ENCODE measurements around the gene LMX1A.

Gene LMX1A

DNA sequence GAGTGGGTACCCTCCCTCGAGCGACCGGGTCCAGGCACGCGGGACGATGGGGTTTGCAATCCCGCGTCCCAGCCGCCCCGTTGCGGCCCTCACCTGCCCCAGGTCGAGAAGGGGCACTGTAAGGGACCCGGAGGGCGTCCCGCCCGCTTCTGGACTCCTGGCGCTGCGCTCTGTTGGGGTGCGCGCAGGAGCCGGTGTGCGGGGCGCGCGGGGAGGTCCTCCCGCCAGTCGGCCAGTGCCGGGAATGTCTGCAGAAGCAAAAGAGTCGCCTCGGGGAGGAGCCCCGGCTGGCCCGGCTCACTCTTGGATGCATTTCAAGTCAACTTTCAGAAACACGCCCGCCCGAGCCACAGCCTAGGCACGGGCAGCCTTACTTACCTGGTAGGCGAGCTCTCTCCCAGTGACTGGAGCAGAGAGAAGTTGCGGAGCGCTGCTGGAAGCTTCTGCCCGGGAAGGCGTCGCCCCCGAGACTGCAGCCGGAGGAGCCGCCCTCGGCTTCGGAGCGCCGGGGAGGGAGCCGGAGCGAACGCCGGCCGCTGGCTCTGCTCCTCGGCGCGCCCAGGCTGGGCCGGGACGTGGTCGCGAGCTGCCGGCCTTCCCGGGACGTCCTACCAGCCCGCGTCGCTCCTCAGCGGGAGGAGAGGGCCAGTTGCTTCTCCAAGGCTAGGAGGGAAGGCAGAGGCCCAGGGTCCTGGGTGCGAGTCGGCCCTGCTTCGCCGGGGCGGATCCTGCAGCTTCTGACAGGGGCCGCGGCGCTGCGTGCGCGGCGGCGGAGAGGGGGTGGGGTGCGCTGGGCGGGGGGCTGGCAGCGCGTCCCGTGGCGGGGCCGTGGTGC, at the start of gene LMX1A:
Gene LMX1A (minus strand): TSS at position 739 of the 835 bp plus-strand sequence. CDS start 1,156 bp downstream, outside the sequence.
- DNase-seq, result no peak

- DNase-seq, result no peak
Observed at GRCh38 chr1:165403835-165404482, 47.4 kb upstream of the LMX1A start.

DNA sequence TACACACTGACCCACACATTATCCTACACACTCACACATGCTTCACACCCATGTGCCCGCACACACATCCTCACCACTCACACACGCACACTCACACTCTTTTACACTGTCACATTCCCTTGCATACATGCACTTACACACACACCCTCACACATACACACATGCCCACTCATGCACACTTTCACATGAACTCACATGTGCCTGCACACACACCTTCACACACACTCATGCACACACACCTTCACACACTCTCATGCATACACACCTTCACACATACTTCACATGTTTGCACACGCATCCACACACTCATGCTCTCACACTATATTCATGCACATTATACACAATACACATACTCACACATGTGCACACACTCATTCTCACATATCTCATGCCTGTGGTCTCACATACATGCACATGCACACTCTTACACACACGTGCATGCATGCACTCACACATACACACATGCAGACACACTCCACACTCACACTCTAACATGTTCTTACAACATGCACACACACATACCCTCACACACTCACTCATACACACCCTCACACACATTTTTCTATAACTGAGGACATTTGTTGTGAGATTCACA, 46.1 kb upstream of the LMX1A start:
- DNase-seq, result no peak

DNA sequence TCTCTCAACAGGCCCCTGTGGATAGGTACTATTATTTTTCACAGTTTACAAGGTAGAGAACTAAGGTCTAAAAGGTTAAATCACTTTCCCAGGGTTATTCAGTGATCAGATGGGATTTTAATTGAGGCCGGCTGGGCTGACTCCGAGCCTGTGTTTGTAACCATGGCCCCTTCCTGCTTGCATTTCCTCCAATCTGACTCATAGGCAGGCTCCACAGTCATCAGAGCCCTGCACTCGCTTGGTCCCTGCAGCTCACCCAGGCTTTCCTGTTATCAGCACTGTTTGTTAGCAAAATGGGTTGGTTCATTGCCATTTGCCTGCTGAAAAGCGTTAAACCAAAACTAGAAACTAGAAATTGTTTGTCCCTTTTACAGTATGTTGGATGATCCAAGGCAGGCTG, 41.4 kb upstream of the LMX1A start:
- no peak for DNase-seq

GRCh38 chr1:165395901-165396300, 39.4 kb upstream of the LMX1A start:
- no peak for DNase-seq

DNA sequence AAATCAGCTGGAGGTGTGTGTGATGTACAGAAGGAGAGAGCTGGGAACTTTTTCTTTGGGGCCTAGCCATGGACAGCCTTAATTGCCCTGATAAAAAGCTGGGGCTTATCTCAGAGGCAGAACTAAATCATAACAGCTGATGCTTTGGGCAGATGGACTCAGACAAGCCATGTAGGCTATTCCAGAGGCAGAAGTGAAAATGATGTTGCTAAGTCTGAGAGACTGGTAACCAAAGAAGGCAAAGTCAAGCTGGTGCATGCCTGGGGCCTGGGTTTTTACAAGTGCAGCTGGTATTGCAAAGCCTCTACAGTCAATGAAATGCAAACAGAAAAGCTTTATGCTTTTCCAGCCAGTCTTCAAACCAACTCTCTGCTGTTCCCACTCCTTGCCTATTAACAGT, 39.0 kb upstream of the LMX1A start:
- no peak for DNase-seq

GRCh38 chr1:165392634-165393571, 36.4 kb upstream of the LMX1A start:
- DNase-seq, result peak; percentile 84

DNA sequence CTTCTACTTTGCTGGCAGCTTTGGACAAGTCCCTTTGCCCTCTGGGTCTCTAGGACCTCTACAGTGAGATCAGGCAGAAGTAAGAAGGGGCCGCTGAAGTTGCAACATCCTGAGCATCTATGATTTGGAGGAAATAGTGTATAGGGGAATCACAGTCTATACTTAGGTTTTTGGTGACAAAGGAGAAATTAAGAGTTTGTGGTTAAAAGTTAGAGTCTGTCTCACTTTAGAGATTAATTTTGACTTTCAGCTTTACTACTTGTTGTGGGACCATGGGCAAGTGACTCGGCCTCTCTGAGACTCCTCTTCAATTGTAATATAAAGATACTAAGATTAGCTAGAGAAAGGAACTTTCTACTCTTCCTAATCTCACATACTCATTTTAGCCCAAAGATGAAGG, 33.1 kb upstream of the LMX1A start:
- DNase-seq, result no peak

DNA sequence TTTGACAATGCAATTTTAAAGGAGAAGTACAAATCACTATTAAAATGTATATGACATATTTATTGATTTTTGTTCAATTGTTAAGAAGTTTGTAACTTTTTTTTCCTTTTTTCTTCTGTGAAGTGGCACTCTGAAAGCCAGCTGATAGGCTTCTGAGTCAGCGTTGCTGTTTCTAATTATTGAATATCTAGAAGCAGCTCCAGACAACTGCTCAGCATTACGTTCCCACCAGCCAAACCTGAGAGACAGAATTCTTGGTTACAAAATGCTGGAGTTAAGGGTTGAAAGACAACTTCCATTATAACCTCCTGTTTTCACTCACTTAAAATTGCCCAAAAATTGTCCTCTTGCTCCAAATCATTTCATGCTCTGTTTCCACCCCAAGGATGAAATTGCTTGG, 31.4 kb upstream of the LMX1A start:
- no peak for DNase-seq

DNA sequence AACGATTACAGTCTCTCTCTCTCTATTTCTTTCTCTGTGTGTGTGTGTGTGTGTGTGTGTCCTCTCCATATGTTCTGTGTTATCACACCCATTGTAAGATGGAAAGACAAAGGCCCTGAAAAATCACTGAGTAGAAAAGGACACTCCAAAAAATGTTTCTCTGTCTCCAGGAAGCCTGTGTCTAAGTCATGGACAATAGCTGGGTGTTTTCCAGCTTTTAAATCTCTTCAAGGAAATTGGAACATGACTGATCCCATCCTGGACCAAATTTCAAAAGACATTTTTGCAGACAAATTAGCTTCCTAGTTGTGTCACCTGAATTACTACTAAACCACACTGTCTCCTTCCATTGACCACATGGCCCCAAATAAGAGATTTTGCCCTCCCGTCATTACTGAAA, 31.0 kb upstream of the LMX1A start:
- no peak for DNase-seq

- DNase-seq, result no peak
Observed at GRCh38 chr1:165383599-165384405, 27.3 kb upstream of the LMX1A start.

DNA sequence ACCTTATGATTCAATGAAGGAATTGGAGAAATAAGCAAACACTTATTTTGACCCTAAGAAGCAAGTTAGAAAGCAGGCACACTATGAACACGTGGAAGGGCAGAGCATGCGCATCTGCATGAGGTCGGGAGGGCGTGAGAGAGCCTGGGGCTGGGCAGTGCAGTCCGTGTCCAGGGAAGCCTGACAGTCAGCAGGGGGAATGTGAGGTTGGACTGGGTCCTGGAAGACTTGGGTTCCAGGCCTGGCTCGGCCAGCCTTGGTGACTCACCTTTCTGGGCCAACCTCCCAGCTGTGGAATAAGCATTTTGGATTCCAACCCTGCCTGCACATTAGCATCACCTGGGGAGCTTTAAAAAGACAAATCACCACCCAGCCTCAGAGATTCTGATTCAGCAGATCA, 26.6 kb upstream of the LMX1A start:
- DNase-seq, result no peak

- no peak for DNase-seq
Observed at GRCh38 chr1:165381745-165382505, 25.4 kb upstream of the LMX1A start.

DNA sequence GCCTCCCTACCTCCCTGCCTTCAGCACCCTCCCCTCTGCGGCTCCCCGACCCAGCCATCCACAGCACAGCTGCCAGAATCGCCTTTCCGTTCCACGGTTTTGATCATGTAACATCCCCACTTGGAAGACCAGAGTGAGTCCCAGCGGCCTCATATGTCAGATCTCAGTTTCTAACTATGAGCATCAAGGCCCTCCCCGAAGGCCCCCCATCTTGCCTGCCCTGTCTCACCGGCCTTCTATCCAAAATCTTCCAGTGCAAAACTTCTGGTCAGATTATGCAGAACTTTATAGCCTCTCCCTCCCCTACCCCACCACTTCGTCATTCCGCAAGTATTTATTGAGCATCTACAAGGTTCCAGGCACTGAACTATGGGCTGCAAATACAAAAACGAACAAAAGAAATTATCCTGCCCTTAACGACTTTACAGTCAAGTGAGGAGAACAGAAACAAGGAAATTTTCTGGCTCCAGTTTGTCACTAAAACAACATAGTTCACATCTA, 20.3 kb upstream of the LMX1A start:
- DNase-seq, result no peak

DNA sequence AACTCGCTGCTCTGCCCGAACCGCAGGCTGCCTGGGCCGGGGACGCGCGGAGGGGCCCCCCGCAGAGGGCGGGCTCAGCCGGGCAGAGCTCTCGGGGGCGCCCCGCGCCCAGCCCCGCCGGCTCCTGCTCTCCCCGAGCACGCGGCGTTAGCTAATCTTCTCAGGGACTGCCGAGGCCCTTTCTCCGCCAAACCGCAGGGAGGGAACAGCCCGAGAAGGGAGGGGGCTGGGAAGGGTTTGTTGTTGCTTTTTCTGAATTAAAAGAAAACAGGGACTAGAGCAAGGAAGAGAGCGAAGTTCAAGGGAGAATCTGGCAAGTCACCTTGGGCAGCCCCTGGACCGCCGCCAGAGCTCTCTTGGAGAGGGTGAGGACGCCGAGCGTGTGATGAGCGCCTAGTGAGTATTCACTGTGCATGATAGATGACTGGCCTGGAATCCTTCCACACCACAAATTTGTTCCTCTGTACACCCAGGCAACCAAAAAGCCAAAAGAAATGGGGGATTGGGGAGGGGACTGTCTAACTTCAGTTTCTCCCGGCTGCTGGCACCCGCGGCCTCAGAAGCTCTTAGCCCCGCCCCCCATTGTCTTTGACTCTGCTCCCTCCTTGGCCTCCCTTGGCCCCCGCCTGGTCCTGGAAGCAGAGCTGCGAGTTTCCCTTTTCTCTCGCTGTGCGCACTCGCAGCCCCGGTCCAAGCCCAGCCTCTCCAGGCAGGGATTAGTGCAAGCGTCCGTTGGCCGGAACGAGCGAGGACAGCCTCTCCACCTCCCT, 19.7 kb upstream of the LMX1A start:
- no peak for DNase-seq

GRCh38 chr1:165375623-165376022, 19.1 kb upstream of the LMX1A start:
- DNase-seq, result no peak

- DNase-seq, result no peak
Observed at GRCh38 chr1:165371588-165372225, 15.2 kb upstream of the LMX1A start.

DNA sequence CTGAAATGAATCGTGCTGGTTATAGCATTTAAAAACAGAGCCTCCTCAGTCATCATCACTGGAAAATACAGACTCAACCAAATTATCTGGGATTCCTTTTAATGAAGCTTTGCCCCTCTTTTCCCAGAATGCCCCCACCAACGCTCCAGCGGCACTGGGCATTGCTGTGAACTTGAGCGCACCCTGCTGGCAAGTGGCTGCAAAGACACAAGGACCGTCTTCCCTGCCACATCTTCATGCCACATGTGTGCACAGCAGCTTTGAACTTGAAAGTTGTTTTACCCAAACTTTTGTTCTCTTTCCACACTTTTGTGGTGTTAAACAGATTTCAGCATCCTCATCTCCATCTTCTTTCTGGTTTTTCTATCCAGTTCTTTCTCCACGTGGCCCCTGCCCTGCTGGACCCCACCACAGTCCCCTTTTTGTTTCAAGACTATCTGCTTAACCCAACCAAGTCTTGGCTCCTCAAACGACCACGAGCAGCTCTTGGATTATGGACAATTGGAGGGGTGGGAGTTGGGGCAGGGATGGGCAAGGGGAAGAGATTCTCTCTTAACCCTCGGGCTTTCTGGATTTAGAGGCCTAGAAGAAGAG, 12.8 kb upstream of the LMX1A start:
- DNase-seq, result no peak

- no peak for DNase-seq
Observed at GRCh38 chr1:165367375-165367993, 11.0 kb upstream of the LMX1A start.
